NCI-H69 (cell line): Measurements from ENCODE around the gene ANAPC2.

ENCODE experiments used
- DNase-seq: peaks from one replicate; lab custom pipeline; 2025; lab: John Stamatoyannopoulos, UW

Gene ANAPC2

GRCh38 chr9:137215196-137215986 is 27.0 kb upstream of the ANAPC2 start:
- DNase-seq: no peak

GRCh38 chr9:137214620-137215019 is 26.3 kb upstream of the ANAPC2 start:
- DNase-seq: no peak

GRCh38 chr9:137213160-137214060 is 25.1 kb upstream of the ANAPC2 start:
- no peak for DNase-seq

- no peak for DNase-seq
Observed at GRCh38 chr9:137212520-137212919, 24.2 kb upstream of the ANAPC2 start.

- DNase-seq: no peak
Observed at GRCh38 chr9:137211532-137211931, 23.2 kb upstream of the ANAPC2 start.

GRCh38 chr9:137206602-137207001 is 18.2 kb upstream of the ANAPC2 start:
- no peak for DNase-seq

GRCh38 chr9:137205126-137206069 is 17.0 kb upstream of the ANAPC2 start, which contains the start of the genes NDOR1 and TMEM203:
NDOR1 (plus strand) TSS chr9:137205700; CDS start chr9:137205778, 78 bp downstream.
TMEM203 (minus strand) TSS chr9:137205648; CDS start chr9:137205414, 234 bp downstream.
- DNase-seq: peak; percentile 92

- no peak for DNase-seq
Observed at GRCh38 chr9:137204731-137205125, 16.4 kb upstream of the ANAPC2 start.

GRCh38 chr9:137202966-137203365 is 14.6 kb upstream of the ANAPC2 start:
- no peak for DNase-seq

- no peak for DNase-seq
Observed at GRCh38 chr9:137201205-137201868, 13.0 kb upstream of the ANAPC2 start.

GRCh38 chr9:137200311-137201204 is 12.2 kb upstream of the ANAPC2 start, which contains the start of gene TPRN:
TPRN (minus strand) TSS chr9:137200741; CDS start chr9:137200711, 30 bp downstream.
- peak; percentile 100 for DNase-seq

GRCh38 chr9:137199411-137200121 is 11.2 kb upstream of the ANAPC2 start:
- no peak for DNase-seq

- DNase-seq: no peak
Observed at GRCh38 chr9:137198902-137199283, 10.5 kb upstream of the ANAPC2 start.

- no peak for DNase-seq
Observed at GRCh38 chr9:137198051-137198901, 9.9 kb upstream of the ANAPC2 start.

GRCh38 chr9:137195525-137196220 is 7.3 kb upstream of the ANAPC2 start:
- peak; percentile 99 for DNase-seq

- DNase-seq: peak; percentile 84
Observed at GRCh38 chr9:137194909-137195308, 6.5 kb upstream of the ANAPC2 start.

- no peak for DNase-seq
Observed at GRCh38 chr9:137194388-137194787, 6.0 kb upstream of the ANAPC2 start.

- no peak for DNase-seq
Observed at GRCh38 chr9:137193771-137194170, 5.4 kb upstream of the ANAPC2 start.
